Glutamatergic neuron (in vitro differentiated cells): Measurements from ENCODE around the gene DNASE1. TPM values are rescaled to one million over a fixed set of nuclear protein-coding genes. Genes with fewer than 3 reads are reported as not detected.

ENCODE experiments used
- DNase-seq: peaks from one replicate; pipeline ENCODE4 v3.0.0; 2022
- H3K27ac Mint-ChIP-seq: one replicate; pipeline ENCODE4 v1.8.0; 2020; ENCODE audit warnings: mild to moderate bottlenecking, mixed read lengths, inconsistent platforms; ENCODE audit not compliant: unreplicated experiment
- H3K27me3 Mint-ChIP-seq: one replicate; pipeline ENCODE4 v1.8.0; 2020; ENCODE audit warnings: mild to moderate bottlenecking, moderate library complexity, mixed read lengths, inconsistent platforms; ENCODE audit not compliant: unreplicated experiment
- H3K36me3 Mint-ChIP-seq: one replicate; pipeline ENCODE4 v1.8.0; 2020; ENCODE audit warnings: mild to moderate bottlenecking, mixed read lengths, inconsistent platforms; ENCODE audit not compliant: unreplicated experiment
- H3K4me1 Mint-ChIP-seq: one replicate; pipeline ENCODE4 v1.8.0; 2020; ENCODE audit warnings: mild to moderate bottlenecking, low read depth, mixed read lengths, inconsistent platforms; ENCODE audit not compliant: unreplicated experiment
- H3K4me3 Mint-ChIP-seq: one replicate; pipeline ENCODE4 v1.8.0; 2020; ENCODE audit warnings: mild to moderate bottlenecking, mixed read lengths, inconsistent platforms; ENCODE audit not compliant: unreplicated experiment
- H3K9me3 Mint-ChIP-seq: one replicate; pipeline ENCODE4 v1.8.0; 2020; ENCODE audit warnings: mild to moderate bottlenecking, moderate library complexity, mixed read lengths, inconsistent platforms; ENCODE audit not compliant: unreplicated experiment
- CTCF ChIP-seq: fragments of 200-600 bp; sonication (generic); IDR thresholded peaks from one replicate; pipeline ENCODE4 v1.5.0; 2021; ENCODE audit not compliant: partially characterized antibody, unreplicated experiment
- total RNA-seq: library from RNA; stranded (reverse); fragmentation: NEBNext Ultra II Directional; extraction: Animal tissue kit (Norgen Biotek cat#: 25700); gene quantifications from one replicate; pipeline ENCODE4 v1.2.1, GENCODE V29; 2021; ENCODE audit not compliant: unreplicated experiment

The DNASE1 gene
- total RNA-seq, 1 donor from 2014 or later = 34.3 TPM

GRCh38 chr16:3642397-3643094, 11.9 kb upstream of the DNASE1 start:
- Mint-ChIP-seq H3K4me3 (peak overlapping the region; percentile 63), H3K36me3 (no peaks in the 10 kb centered on the region), H3K27ac (peak overlapping the region; percentile 62), H3K4me1 (peaks cover 19% of the 10 kb centered on the region), H3K27me3 (peaks cover 4% of the 10 kb centered on the region), H3K9me3 (peaks cover 5% of the 10 kb centered on the region)
- peak; percentile 54 for DNase-seq
- TF ChIP-seq CTCF = no peak

GRCh38 chr16:3643095-3643730, 11.3 kb upstream of the DNASE1 start:
- Mint-ChIP-seq H3K4me1 (peaks cover 19% of the 10 kb centered on the region), H3K27me3 (peaks cover 4% of the 10 kb centered on the region), H3K27ac (peak overlapping the region; percentile 62), H3K36me3 (no peaks in the 10 kb centered on the region), H3K9me3 (peaks cover 5% of the 10 kb centered on the region), H3K4me3 (no peak overlapping the region)
- DNase-seq = no peak
- TF ChIP-seq CTCF = no peak

- no peak for TF ChIP-seq CTCF
- H3K36me3 Mint-ChIP-seq = no peaks in the 10 kb centered on the region
- H3K4me1 Mint-ChIP-seq = peaks cover 19% of the 10 kb centered on the region
- H3K27ac Mint-ChIP-seq = no peak overlapping the region
- peaks cover 4% of the 10 kb centered on the region for H3K27me3 Mint-ChIP-seq
- H3K4me3 Mint-ChIP-seq = no peak overlapping the region
- DNase-seq = no peak
- H3K9me3 Mint-ChIP-seq = peaks cover 5% of the 10 kb centered on the region
Observed at GRCh38 chr16:3645108-3645503, 9.4 kb upstream of the DNASE1 start.

GRCh38 chr16:3645504-3646347, 8.8 kb upstream of the DNASE1 start:
- peaks cover 5% of the 10 kb centered on the region for H3K9me3 Mint-ChIP-seq
- DNase-seq = peak; percentile 54
- peaks cover 4% of the 10 kb centered on the region for H3K27me3 Mint-ChIP-seq
- peaks cover 19% of the 10 kb centered on the region for H3K4me1 Mint-ChIP-seq
- H3K27ac Mint-ChIP-seq = no peak overlapping the region
- TF ChIP-seq CTCF = no peak
- no peak overlapping the region for H3K4me3 Mint-ChIP-seq
- H3K36me3 Mint-ChIP-seq = no peaks in the 10 kb centered on the region
